ENCODE data around the gene ATP6V0A1. TPM values are rescaled to one million over a fixed set of nuclear protein-coding genes. Genes with fewer than 3 reads are reported as not detected.

Gene ATP6V0A1
- total RNA-seq, 1 experiment from 2014 or later = 54.6 TPM

DNA sequence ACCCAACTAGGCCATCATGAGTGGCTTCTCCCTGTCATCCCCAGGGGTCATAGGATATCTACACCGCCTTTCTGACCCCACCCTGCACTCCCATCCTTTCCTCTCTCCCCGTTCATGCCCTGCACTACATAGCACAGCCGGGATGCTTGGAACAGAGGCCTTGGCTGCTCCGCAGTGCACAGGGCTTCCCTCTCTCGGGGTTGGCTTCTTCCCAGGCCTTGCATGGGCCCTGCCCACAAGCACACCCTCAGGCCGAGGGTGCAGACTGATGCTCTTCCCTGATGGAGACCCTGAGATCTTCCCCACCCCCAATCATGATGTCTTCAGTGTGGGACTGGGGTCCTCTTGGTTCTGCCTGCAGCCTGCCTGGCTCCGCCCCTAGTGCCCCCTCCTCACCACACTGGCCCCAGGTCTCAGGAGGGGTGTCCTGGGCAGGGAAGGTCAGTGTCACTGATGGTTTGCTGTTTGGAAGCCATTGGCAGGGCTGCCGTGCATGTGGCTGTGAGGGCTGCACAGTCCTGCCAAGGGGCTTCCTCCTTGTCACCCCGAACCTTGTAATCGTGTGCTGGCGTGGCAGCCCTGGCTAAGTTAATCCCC is 63.1 kb downstream of the ATP6V0A1 start:
- no peaks in the 10 kb centered on the region for H3K36me3 ChIP-seq (ENCODE audit: insufficient read depth, low read length, poor library complexity, severe bottlenecking)
- no peak overlapping the region for H3K4me3 ChIP-seq (ENCODE audit: low read depth, low read length, poor library complexity, severe bottlenecking)
- peaks cover 29% of the 10 kb centered on the region for H3K4me1 ChIP-seq (ENCODE audit: insufficient read depth, low read length, poor library complexity, severe bottlenecking)
- no TSS peak for BruUV-seq (replicated peaks)
- H3K27ac ChIP-seq (ENCODE audit: low read depth, low read length, poor library complexity, severe bottlenecking) = no peak overlapping the region
- intact Hi-C loops (cut with micrococcal nuclease; ENCODE audit: unreplicated experiment) = loop anchor here (10.0 kb wide), 1 partner anchor 207 kb away; no protein-coding TSS in a partner anchor
- POLR2A ChIA-PET (ENCODE audit: low non-redundant PET) = no interaction called here
- CTCF ChIA-PET = no interaction called here
- no peak for TF ChIP-seq EZH2 (IDR thresholded peaks at IDR 0.05; ENCODE audit: borderline replicate concordance, low read depth, low read length, poor library complexity, severe bottlenecking)
- no peak for TF ChIP-seq CTCF (conservative IDR thresholded peaks at IDR 0.05; ENCODE audit: low read depth, low read length)
- no peak for DNase-seq (ENCODE audit: low spot score)
- H3K9me3 ChIP-seq (ENCODE audit: low read depth, low read length, poor library complexity, severe bottlenecking) = no peaks in the 10 kb centered on the region
- no peaks in the 10 kb centered on the region for H3K27me3 ChIP-seq (replicated peaks; ENCODE audit: insufficient read depth, low read depth, low read length, poor library complexity)

DNA sequence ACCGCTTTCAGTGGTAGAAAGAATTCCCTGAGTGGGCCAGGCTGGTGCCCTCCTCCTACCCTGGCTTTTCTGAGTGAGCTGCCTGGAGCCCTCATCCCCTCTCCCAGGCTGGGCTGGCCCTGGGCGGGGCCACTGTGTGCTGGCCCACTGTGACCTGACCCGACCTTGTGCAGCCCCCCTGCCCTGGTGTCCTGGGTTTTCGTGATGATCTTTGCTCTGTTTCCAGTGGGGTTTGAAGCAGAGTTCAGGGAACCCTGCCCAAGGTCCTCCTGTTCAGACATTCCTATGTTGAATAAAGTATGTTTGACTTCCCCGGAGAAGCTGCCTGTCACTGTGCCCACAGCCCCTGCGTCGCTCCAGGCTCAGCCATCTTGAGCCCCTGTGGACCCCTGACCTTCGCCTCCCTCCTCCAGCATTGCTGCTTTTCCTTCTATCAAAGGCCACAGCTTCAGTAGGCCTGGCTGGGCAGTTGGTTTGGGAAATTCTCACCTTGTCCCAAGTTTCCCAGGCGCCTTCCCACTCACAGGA is 63.6 kb downstream of the ATP6V0A1 start:
- DNase-seq (ENCODE audit: low spot score) = no peak
- Histone ChIP-seq H3K4me1 (ENCODE audit: insufficient read depth, low read length, poor library complexity, severe bottlenecking) (peaks cover 29% of the 10 kb centered on the region), H3K27ac (ENCODE audit: low read depth, low read length, poor library complexity, severe bottlenecking) (no peak overlapping the region)

DNA sequence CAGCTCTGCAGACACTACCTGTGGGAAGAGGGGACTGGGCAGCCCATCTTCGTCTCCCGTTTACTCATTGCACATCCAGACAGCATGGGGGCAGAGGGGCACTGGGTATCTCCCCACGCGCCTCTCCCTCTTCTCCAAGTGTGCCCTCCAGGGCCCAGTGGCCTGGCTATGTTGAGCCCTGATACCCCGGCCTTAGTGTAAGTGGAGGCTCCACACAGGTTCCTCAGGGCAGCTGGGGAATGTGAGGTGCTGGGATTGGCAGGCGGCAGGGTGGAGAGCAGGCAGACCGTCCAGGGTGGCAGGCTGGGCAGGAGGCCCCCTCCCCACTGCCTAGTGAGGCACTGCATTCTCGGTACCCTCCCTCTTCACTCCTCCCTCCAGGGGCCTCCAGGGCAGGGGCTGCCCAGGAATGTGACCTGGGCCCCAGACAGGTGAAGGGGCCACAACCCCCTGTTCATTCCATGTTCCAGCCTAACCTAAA is 64.2 kb downstream of the ATP6V0A1 start:
- TF ChIP-seq EZH2 (IDR thresholded peaks at IDR 0.05; ENCODE audit: borderline replicate concordance, low read depth, low read length, poor library complexity, severe bottlenecking) (no peak), CTCF (conservative IDR thresholded peaks at IDR 0.05; ENCODE audit: low read depth, low read length) (no peak)
- no peak overlapping the region for H3K27ac ChIP-seq (ENCODE audit: low read depth, low read length, poor library complexity, severe bottlenecking)
- BruUV-seq (replicated peaks) = no TSS peak
- H3K9me3 ChIP-seq (ENCODE audit: low read depth, low read length, poor library complexity, severe bottlenecking) = no peaks in the 10 kb centered on the region
- H3K4me3 ChIP-seq (ENCODE audit: low read depth, low read length, poor library complexity, severe bottlenecking) = no peak overlapping the region
- POLR2A ChIA-PET (ENCODE audit: low non-redundant PET) = no interaction called here
- no peaks in the 10 kb centered on the region for H3K27me3 ChIP-seq (replicated peaks; ENCODE audit: insufficient read depth, low read depth, low read length, poor library complexity)
- CTCF ChIA-PET = no interaction called here
- no peak for DNase-seq (ENCODE audit: low spot score)
- H3K4me1 ChIP-seq (ENCODE audit: insufficient read depth, low read length, poor library complexity, severe bottlenecking) = peaks cover 25% of the 10 kb centered on the region
- intact Hi-C loops (cut with micrococcal nuclease; ENCODE audit: unreplicated experiment) = loop anchor here (10.0 kb wide), 1 partner anchor 208 kb away; no protein-coding TSS in a partner anchor
- no peaks in the 10 kb centered on the region for H3K36me3 ChIP-seq (ENCODE audit: insufficient read depth, low read length, poor library complexity, severe bottlenecking)

More for the DNA sequence above, 63.6 kb downstream of the ATP6V0A1 start:
- TF ChIP-seq CTCF (conservative IDR thresholded peaks at IDR 0.05; ENCODE audit: low read depth, low read length) (no peak), EZH2 (IDR thresholded peaks at IDR 0.05; ENCODE audit: borderline replicate concordance, low read depth, low read length, poor library complexity, severe bottlenecking) (no peak)
- no peak overlapping the region for H3K4me3 ChIP-seq (ENCODE audit: low read depth, low read length, poor library complexity, severe bottlenecking)
- H3K27me3 ChIP-seq (replicated peaks; ENCODE audit: insufficient read depth, low read depth, low read length, poor library complexity) = no peaks in the 10 kb centered on the region
- BruUV-seq (replicated peaks) = no TSS peak
- CTCF ChIA-PET = no interaction called here
- intact Hi-C loops (cut with micrococcal nuclease; ENCODE audit: unreplicated experiment) = loop anchor here (10.0 kb wide), 1 partner anchor 208 kb away; no protein-coding TSS in a partner anchor
- H3K36me3 ChIP-seq (ENCODE audit: insufficient read depth, low read length, poor library complexity, severe bottlenecking) = no peaks in the 10 kb centered on the region
- POLR2A ChIA-PET (ENCODE audit: low non-redundant PET) = no interaction called here
- H3K9me3 ChIP-seq (ENCODE audit: low read depth, low read length, poor library complexity, severe bottlenecking) = no peaks in the 10 kb centered on the region
